NCI-H128 (cell line): ENCODE results near the gene EHMT1.
"Not testable (repeated sequence)": the region's sequence is repeated elsewhere in the genome, so short reads cannot be mapped to it uniquely, and the experiment has no call there.

Experiments used
- DNase-seq: peaks from one replicate; lab custom pipeline; 2025; ENCODE audit not compliant: unreplicated experiment; lab: John Stamatoyannopoulos, UW

EHMT1 gene

DNA sequence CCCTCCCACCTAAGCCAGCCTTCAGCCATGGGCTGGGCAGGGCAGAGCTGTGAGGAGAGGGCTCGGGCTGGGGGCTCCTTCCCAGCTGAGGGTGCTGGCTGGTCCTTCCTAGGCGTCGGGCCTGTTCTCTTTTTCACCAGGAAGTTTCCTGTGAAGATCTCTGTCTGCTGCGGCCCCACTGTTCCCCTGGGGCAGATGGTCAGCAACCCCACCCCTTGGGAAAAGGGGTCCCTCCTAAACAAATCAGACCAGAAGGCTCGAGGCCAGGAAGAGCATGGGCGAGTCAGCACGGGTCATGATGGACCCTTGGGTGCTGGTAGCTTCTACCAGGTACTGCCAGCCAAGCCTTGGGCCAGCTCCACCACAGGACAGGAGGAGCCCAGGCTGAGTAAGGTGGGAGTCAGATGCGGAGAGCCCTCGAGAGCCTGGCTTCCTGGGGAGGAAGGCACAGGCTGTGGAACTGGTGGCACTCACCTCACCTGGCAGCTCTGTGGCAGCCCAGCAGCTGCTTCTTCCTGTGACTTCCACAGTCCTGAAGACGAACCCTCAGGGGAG is 262.2 kb downstream of the EHMT1 start:
- no peak for DNase-seq

DNA sequence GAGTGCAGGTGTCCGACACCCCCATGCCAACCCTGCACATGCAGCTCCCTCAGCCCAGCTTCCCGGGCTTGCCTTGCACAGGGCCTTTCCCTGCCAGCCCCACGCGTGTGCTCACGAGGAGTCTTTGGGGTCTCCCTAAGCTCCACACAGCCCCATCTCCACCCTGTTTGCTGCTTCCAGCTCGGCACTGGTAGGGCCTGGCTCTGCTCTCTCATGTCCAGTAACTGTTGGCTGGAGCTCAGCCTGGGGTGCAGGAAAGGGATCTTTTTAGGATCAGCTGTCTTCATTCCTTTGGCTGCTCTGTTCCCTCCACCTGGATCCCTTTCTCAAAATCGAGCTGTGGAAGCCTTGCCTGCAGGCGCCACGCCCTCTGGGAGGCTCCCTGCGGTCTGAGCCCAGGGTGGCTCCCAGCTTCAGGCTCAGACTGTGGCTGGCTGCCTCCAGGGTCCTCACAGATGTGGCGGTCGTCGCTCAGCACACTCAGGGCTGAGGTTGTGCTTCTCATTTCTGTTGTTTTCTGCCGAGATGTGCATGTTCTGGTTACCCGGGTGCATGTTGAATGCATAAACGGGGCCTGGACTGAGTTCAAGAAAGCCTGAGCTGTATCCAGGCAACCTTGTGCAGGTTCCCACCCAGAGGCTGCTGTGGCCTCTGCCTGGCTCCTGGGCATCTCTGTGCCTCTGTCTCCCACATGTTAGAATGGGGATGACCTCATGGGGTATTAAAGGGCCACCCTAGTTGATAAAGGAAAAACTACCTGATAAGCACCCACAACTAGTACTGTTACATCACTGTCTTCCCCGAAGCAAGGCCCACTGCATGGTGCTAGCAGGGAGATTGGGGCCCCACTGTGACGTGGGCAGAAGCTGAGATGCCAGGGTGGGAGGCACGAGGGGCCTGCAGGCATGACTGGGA is 263.0 kb downstream of the EHMT1 start:
- no peak for DNase-seq

GRCh38 chr9:137882506-137882821 is 263.7 kb downstream of the EHMT1 start:
- DNase-seq, result no peak

- not testable (repeated sequence) for DNase-seq
These were observed 265.2 kb downstream of the EHMT1 start for GRCh38 chr9:137883977-137884376.

GRCh38 chr9:137884547-137884946 is 265.7 kb downstream of the EHMT1 start:
- DNase-seq, result not testable (repeated sequence)

- not testable (repeated sequence) for DNase-seq
These were observed 266.3 kb downstream of the EHMT1 start for GRCh38 chr9:137885121-137885520.
